CD4-positive, alpha-beta T cell (primary cell): ENCODE data around the gene EGFLAM. TPM values are rescaled to one million over a fixed set of nuclear protein-coding genes. Genes with fewer than 3 reads are reported as not detected.

Experiments used
- ATAC-seq: fragments of 200-7000 bp; cut with Tn5 transposase; one replicate; pipeline ENCODE4 v1.10.0; 2022; ENCODE audit warnings: mild to moderate bottlenecking; ENCODE audit not compliant: poor library complexity
- CTCF ChIA-PET: fragments of 350-600 bp; sonication (Branson Sonifier 250); formaldehyde crosslinking; loops from one replicate; lab custom pipeline; 2021; ENCODE audit warnings: antibody characterized with exemption, inconsistent platforms; lab: Charles Lee
- POLR2A ChIA-PET: fragments of 350-600 bp; sonication (Branson Sonifier 250); formaldehyde crosslinking; loops from one replicate; lab custom pipeline; 2021; ENCODE audit warnings: antibody characterized with exemption, inconsistent platforms; lab: Charles Lee
- DNase-seq, 14 experiments: peaks; one replicate each; pipeline ENCODE4 v3.0.0-alpha.2; 2013 to 2020; ENCODE audit warnings: mixed read lengths in 2 of 14
- H3K27ac ChIP-seq, 2 donors: one replicate each; pipeline versions ENCODE4 v1.5.1 to v1.7.0; 2013; ENCODE audit warnings: low read length in 2 of 2, low read depth in 1 of 2, mild to moderate bottlenecking in 1 of 2
- H3K27me3 ChIP-seq, 2 experiments: 1 replicate in 1 of 2; 2 replicates in 1 of 2; pipeline versions ENCODE4 v1.6.1 to v1.7.0; 2013; ENCODE audit warnings: low read length in 2 of 2, control low read depth in 1 of 2, mild to moderate bottlenecking in 1 of 2, moderate library complexity in 1 of 2; ENCODE audit not compliant: insufficient read depth in 2 of 2, control insufficient read depth in 1 of 2
- H3K36me3 ChIP-seq: one replicate; pipeline ENCODE4 v1.6.1; 2013; ENCODE audit warnings: low read length, control low read depth; ENCODE audit not compliant: insufficient read depth
- H3K4me1 ChIP-seq: one replicate; pipeline ENCODE4 v1.6.1; 2013; ENCODE audit warnings: low read length, control low read depth; ENCODE audit not compliant: insufficient read depth
- H3K4me3 ChIP-seq: one replicate; pipeline ENCODE4 v1.5.1; 2013; ENCODE audit warnings: mild to moderate bottlenecking, low read length, moderate library complexity
- H3K9me3 ChIP-seq, 2 experiments: 1 replicate in 1 of 2; 2 replicates in 1 of 2; pipeline versions ENCODE4 v1.6.1 to v1.7.0; 2013; ENCODE audit warnings: low read length in 2 of 2, mild to moderate bottlenecking in 2 of 2, control low read depth in 1 of 2, moderate library complexity in 1 of 2; ENCODE audit not compliant: control insufficient read depth in 1 of 2, insufficient read depth in 1 of 2
- H3K27ac Mint-ChIP-seq: one replicate; pipeline ENCODE4 v1.8.0; 2020; ENCODE audit warnings: mixed read lengths
- H3K27me3 Mint-ChIP-seq: one replicate; pipeline ENCODE4 v1.8.0; 2021; ENCODE audit warnings: mixed read lengths
- H3K36me3 Mint-ChIP-seq: one replicate; pipeline ENCODE4 v1.8.0; 2021; ENCODE audit warnings: low read depth, mixed read lengths
- H3K4me1 Mint-ChIP-seq: one replicate; pipeline ENCODE4 v1.8.0; 2021; ENCODE audit warnings: low read depth, mixed read lengths
- H3K4me3 Mint-ChIP-seq: one replicate; pipeline ENCODE4 v1.8.0; 2020; ENCODE audit warnings: mild to moderate bottlenecking, mixed read lengths
- H3K9me3 Mint-ChIP-seq: one replicate; pipeline ENCODE4 v1.8.0; 2020; ENCODE audit warnings: mixed read lengths
- CTCF ChIP-seq: fragments of 200-600 bp; IDR thresholded peaks from one replicate; pipeline ENCODE4 v1.8.0; 2022; ENCODE audit warnings: antibody characterized with exemption, mild to moderate bottlenecking
- intact Hi-C, 2 experiments: fragments of 100-400 bp; cut with DNase I in 1 of 2; cut with micrococcal nuclease in 1 of 2; formaldehyde crosslinking; loops; one replicate each; pipeline versions ENCODE4 v1.15.1 to v1.9.0; 2023 to 2025; cut with DNase I, micrococcal nuclease
- total RNA-seq, 174 experiments: library from RNA in 2 of 174; stranded (reverse) in 2 of 174; gene quantifications; one replicate each; pipeline ENCODE4 v1.2.3 and lab custom pipeline; 2021 to 2026

Gene EGFLAM
- total RNA-seq, 2 experiments from 2014 or later = not detected

GRCh38 chr5:38453506-38453905 is 195.1 kb downstream of the EGFLAM start:
- POLR2A ChIA-PET = interaction anchor here (0.6 to 3.0 kb wide), 3 partner anchors 8 to 51 kb away, joined by 3 to 15 read pairs (median 3); no protein-coding TSS in a partner anchor
- Mint-ChIP-seq H3K36me3 (no peaks in the 10 kb centered on the region), H3K9me3 (no peaks in the 10 kb centered on the region), H3K27me3 (peaks cover 86% of the 10 kb centered on the region), H3K27ac (no peak overlapping the region), H3K4me3 (peak overlapping the region; percentile 0), H3K4me1 (peaks cover 27% of the 10 kb centered on the region)
- TF ChIP-seq CTCF = no peak
- Histone ChIP-seq H3K27ac (no peak overlapping the region), H3K27me3 (peaks cover 54 to 62% of the 10 kb centered on the region in 2 experiments), H3K4me3 (no peak overlapping the region), H3K36me3 (no peaks in the 10 kb centered on the region), H3K9me3 (no peaks in the 10 kb centered on the region), H3K4me1 (peaks cover 37% of the 10 kb centered on the region)
- intact Hi-C loops = no loop called here
- DNase-seq (peak in 13 of 14 experiments; percentile 2 to 86 (median 28)), ATAC-seq (peak; percentile 90)
- CTCF ChIA-PET = interaction anchor here (1.3 to 4.4 kb wide), 2 partner anchors 11 to 468 kb away, joined by 3 to 22 read pairs; no protein-coding TSS in a partner anchor

DNA sequence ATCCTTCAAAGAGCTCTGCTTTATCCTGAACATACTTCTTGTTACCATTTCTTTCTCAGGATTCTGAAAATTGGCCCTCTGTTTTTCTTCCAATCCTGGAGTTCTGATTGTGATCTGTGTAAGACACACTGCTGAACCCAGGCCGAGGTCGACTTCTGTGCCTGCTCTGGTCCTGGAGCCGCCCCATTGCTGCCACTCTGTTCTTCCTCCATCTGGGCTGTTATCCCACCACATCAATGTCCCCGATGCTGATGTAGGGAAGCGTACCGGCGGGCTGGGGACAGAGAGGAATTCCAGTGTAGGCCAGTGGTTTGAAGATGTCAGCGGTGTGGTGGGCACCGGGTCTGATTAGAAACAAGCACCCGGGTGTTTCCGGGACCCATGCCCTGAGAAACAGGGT is 195.6 kb downstream of the EGFLAM start:
- H3K4me1 Mint-ChIP-seq = peaks cover 27% of the 10 kb centered on the region

GRCh38 chr5:38455796-38456330 is 197.5 kb downstream of the EGFLAM start:
- Histone ChIP-seq H3K9me3 (peaks cover 0 to 4% of the 10 kb centered on the region in 2 experiments), H3K4me3 (no peak overlapping the region), H3K4me1 (peaks cover 37% of the 10 kb centered on the region), H3K27me3 (peaks cover 56 to 67% of the 10 kb centered on the region in 2 experiments), H3K27ac (no peak overlapping the region), H3K36me3 (no peaks in the 10 kb centered on the region)
- peak in 1 of 14 experiments; percentile 30 for DNase-seq
- peaks cover 25% of the 10 kb centered on the region for H3K4me1 Mint-ChIP-seq
- no peaks in the 10 kb centered on the region for H3K36me3 Mint-ChIP-seq
- H3K27me3 Mint-ChIP-seq = peaks cover 81% of the 10 kb centered on the region
- ATAC-seq = no peak
- ChIA-PET POLR2A (no interaction called here), CTCF (interaction anchor here (2.3 kb wide), 1 partner anchor 14 kb away, joined by 9 read pairs; no protein-coding TSS in a partner anchor)
- no peak for TF ChIP-seq CTCF
- H3K4me3 Mint-ChIP-seq = no peak overlapping the region
- intact Hi-C loops = no loop called here
- H3K27ac Mint-ChIP-seq = no peak overlapping the region
- H3K9me3 Mint-ChIP-seq = no peaks in the 10 kb centered on the region

More for the DNA sequence above, 195.6 kb downstream of the EGFLAM start:
- no peaks in the 10 kb centered on the region for H3K36me3 Mint-ChIP-seq
- peak overlapping the region; percentile 0 for H3K4me3 Mint-ChIP-seq
- H3K27ac Mint-ChIP-seq = no peak overlapping the region
- intact Hi-C loops = no loop called here
- no peaks in the 10 kb centered on the region for H3K9me3 Mint-ChIP-seq
- Histone ChIP-seq H3K27me3 (peaks cover 56 to 62% of the 10 kb centered on the region in 2 experiments), H3K4me1 (peaks cover 37% of the 10 kb centered on the region), H3K9me3 (no peaks in the 10 kb centered on the region), H3K27ac (no peak overlapping the region), H3K36me3 (no peaks in the 10 kb centered on the region), H3K4me3 (no peak overlapping the region)
- CTCF ChIA-PET = interaction anchor here (1.3 to 4.4 kb wide), 2 partner anchors 12 to 468 kb away, joined by 3 to 22 read pairs; no protein-coding TSS in a partner anchor
- POLR2A ChIA-PET = interaction anchor here (1.0 to 3.0 kb wide), 2 partner anchors 12 to 51 kb away, joined by 3 to 15 read pairs; no protein-coding TSS in a partner anchor
- DNase-seq (no peak), ATAC-seq (no peak)
- H3K27me3 Mint-ChIP-seq = peaks cover 84% of the 10 kb centered on the region
- TF ChIP-seq CTCF = no peak
